Islet precursor cell (in vitro differentiated cells): ENCODE data around the gene CHRM1.

Experiments used
- DNase-seq: peaks from one replicate; pipeline ENCODE4 v3.0.0-alpha.2; 2018

CHRM1 gene

DNA sequence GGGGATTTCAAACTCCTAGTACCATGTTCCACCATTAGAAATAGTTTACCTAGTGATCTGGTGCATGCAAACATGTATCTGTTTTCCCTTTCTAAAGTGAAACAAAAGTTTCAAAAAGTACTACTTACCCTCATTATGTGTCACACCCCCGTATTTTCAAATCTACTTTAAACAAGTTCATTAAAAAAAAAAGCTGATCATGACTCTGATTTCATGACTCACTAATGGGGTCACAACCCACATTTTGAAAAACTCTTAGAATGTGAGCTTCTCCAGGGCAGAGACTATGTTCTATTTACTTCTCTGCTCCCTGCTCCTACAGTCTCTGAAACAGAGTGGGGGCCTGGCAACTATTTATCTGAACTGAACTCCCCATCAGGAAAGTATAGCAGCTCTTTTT is 18.2 kb downstream of the CHRM1 start:
- no peak for DNase-seq

DNA sequence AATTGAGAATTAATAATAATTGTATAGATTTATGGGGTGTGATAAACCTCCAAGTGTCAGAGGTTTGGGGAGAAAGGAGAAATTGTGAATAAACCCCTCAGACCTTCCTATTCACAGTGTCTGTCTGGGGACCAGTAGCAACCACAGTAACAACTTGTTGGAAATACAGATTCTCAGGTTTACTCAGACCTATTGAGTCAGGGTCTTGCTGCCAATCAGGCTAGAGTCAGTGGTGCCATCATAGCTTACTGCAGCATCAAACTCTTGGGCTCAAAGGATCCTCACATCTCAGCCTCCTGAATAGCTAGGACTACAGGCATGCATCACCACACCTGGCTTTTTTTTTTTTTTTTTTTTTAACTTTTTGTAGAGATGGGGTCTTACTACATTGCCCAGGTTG is 23.1 kb downstream of the CHRM1 start:
- DNase-seq, result no peak

DNA sequence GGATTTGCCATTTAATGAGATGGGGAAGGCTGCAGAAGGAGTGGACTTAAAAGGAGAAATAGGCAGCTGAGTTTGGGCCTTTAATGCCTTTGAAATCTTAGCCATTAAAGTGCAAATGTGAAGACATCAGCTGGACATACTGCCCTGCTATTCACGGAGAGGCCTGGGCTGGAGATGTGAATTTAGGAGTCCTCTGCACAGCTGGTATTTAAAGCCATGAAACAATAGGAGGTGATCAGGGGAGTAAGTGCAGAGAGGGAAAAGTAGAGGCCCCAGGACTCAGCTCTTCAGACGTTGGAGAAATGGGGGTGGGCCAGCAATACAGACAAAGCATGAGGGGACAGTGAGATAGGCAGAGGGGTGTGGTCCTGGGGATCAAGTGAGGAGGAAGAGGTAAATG is 23.9 kb downstream of the CHRM1 start:
- DNase-seq, result no peak

- DNase-seq, result no peak
These were observed 25.1 kb downstream of the CHRM1 start for GRCh38 chr11:62896049-62896448.

DNA sequence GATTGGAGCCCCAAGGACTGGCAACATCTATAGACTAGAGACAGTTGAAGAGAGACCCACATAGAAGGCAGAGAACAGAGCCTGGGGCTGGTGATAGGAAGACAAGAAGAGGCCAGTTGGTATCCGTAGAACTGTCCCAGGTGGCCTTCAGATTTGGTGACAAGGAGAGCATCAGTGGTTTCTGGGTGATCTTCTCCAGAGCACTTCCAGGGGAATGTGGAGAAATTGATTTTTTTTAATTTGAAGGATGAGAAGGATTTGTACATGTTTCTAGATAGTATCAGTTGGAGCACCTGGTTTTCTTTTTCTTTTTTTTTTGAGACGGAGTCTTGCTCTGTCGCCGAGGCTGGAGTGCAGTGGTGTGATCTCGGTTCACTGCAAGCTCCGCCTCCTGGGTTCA is 25.7 kb downstream of the CHRM1 start:
- no peak for DNase-seq

- DNase-seq, result no peak
These were observed 28.9 kb downstream of the CHRM1 start for GRCh38 chr11:62892077-62892922.

DNA sequence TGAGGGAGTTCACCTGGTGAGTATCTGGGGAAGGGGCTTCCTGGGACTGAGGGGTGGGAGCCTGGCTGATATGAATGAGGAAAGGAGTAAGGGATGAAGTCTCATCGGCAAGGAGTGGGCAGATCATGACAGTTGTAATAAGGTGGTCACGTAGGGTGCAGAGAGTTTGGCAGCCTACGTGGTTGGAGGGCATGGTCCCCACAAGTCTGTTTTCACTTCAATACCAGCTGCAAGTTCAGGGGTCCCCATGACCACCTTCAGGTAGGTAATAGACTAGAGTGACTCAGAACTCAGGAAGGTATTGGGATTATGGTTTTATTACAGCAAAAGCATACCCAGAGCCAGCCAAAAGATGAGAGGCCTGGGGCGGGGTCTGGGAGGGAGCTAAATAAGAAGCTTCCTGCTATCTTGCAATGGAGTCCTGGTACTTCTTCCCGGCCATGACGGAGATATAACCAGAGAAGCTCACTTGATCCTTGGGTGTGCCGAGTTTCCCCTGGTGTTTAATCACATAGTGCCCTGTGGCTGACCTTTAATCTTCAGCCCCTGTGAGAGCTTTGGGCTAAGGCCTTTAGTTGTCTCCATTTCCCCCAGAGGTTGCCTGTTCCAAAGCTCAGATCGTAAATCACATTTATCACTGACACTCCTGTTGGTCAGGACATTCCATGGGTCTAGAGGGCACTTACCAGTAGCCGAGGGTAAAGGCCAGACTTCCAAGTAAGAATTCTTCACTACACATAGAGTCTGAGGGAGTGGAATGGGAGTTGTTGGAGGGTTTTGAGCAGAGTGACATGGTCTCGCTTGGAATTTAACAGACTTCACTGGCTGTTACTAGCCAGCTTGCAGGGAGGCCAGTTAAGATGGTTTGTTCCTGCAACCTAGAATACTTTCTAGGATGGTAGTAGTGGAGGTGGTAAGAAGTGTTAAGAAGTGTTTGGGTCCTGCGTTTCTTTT is 31.4 kb downstream of the CHRM1 start:
- peak; percentile 95 for DNase-seq

GRCh38 chr11:62889126-62889483 is 32.1 kb downstream of the CHRM1 start:
- DNase-seq, result no peak

DNA sequence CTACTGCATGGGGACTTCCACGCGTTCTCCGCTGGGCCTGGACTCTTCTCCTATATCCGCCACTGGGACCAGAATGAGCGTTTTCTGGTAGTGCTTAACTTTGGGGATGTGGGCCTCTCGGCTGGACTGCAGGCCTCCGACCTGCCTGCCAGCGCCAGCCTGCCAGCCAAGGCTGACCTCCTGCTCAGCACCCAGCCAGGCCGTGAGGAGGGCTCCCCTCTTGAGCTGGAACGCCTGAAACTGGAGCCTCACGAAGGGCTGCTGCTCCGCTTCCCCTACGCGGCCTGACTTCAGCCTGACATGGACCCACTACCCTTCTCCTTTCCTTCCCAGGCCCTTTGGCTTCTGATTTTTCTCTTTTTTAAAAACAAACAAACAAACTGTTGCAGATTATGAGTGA is 32.8 kb downstream of the CHRM1 start:
- no peak for DNase-seq

DNA sequence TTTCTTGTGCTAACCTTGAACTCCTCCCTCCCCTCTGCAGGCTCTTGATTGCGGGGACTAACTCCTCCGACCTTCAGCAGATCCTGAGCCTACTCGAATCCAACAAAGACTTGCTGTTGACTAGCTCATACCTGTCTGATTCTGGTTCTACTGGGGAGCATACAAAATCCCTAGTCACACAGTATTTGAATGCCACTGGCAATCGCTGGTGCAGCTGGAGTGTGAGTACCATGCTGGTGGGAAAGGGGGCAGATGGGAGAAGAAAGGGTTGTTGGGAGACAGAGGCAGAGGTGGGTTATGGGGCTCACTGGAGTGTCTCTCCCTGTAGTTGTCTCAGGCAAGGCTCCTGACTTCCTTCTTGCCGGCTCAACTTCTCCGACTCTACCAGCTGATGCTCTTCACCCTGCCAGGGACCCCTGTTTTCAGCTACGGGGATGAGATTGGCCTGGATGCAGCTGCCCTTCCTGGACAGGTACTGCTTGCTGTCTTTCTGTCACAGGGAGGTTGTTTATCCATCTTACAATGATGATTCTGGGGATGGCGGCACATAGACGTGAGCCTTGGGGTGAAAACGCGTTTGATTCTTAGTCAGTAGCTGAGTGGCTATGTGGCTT is 35.9 kb downstream of the CHRM1 start:
- no peak for DNase-seq

GRCh38 chr11:62883673-62884072 is 37.5 kb downstream of the CHRM1 start:
- DNase-seq, result no peak

GRCh38 chr11:62882788-62883501 is 38.2 kb downstream of the CHRM1 start:
- no peak for DNase-seq

GRCh38 chr11:62882431-62882749 is 38.8 kb downstream of the CHRM1 start:
- DNase-seq, result no peak

DNA sequence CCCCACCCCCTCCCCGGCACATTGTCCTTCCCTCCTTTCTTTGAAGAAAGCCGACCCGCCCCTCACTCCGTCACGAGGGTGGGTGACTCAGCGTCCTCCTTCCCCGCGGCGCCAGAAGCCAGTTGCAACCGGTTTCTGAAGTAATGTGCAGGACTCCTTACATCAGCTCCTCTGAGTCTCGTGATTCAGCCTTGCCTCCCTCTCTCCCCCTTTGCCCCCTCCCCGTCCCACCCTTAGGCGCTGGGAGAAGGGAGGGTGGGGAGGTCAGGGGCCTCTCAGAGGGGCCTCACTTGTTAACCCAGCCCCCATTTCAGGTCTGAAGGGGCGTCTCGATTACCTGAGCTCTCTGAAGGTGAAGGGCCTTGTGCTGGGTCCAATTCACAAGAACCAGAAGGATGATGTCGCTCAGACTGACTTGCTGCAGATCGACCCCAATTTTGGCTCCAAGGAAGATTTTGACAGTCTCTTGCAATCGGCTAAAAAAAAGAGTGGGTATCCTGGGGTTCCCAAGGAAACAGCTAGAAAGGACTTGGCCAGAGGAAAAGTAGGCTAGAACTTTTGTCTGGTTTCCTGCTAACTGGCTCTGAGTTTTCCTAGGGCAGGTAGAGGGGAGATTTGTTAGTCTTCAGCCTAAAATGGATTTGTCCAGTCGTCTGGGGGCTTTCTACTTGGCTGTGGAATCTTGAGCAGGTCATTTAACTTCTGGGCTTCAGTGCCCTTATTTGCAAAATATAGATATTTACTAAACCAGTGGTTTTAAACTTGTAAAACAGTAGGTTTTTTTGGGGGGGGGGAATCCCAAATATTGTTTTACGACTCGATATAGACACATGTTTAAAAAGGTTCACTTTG is 39.4 kb downstream of the CHRM1 start:
- peak; percentile 99 for DNase-seq

DNA sequence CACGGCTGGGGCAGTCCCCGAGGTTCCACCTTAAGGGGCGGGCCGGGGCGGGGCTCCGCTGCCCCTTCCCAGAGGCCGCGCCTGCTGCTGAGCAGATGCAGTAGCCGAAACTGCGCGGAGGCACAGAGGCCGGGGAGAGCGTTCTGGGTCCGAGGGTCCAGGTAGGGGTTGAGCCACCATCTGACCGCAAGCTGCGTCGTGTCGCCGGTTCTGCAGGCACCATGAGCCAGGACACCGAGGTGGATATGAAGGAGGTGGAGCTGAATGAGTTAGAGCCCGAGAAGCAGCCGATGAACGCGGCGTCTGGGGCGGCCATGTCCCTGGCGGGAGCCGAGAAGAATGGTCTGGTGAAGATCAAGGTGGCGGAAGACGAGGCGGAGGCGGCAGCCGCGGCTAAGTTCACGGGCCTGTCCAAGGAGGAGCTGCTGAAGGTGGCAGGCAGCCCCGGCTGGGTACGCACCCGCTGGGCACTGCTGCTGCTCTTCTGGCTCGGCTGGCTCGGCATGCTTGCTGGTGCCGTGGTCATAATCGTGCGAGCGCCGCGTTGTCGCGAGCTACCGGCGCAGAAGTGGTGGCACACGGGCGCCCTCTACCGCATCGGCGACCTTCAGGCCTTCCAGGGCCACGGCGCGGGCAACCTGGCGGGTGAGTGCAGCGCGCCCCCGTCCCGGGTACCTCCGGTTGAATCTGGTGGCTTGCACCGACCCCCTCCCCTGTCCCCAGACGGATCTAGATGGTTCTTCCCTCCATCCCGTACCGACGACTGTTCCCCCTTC is 40.2 kb downstream of the CHRM1 start, which contains the start of gene SLC3A2:
SLC3A2 (plus strand) TSS at position 94 of the 776 bp plus-strand sequence; CDS start at position 222, 128 bp downstream.
- peak; percentile 95 for DNase-seq

DNA sequence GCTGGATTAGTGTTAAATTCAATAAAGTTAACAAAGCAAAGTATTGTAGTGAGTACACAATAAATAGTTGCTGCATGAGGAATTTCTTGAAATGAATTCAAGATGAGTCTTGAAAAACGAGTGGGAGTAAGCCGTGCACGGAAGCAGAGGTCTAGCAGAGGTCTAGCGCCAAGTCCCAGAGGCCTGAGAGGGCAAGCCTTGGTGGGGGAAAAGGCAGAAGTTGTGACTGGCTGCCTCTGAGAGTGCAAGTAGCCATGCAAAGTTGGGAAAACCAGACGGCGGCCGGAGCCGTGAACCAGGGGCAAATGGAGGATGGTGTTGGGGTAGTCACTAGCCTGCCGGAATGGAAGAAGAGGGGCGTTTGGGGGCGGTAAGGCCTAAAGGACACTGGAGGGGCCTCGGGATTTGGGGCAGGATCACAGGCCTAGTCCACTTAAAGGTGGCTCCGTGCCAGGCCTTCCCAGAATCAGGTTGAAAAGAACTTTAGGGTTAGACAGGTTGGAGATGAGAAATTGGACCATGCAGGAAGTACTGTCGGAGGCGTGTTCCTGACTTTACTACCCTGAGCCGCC is 40.8 kb downstream of the CHRM1 start:
- DNase-seq, result no peak

GRCh38 chr11:62879235-62879978 is 41.8 kb downstream of the CHRM1 start:
- no peak for DNase-seq

- no peak for DNase-seq
These were observed 44.5 kb downstream of the CHRM1 start for GRCh38 chr11:62876712-62877111.

DNA sequence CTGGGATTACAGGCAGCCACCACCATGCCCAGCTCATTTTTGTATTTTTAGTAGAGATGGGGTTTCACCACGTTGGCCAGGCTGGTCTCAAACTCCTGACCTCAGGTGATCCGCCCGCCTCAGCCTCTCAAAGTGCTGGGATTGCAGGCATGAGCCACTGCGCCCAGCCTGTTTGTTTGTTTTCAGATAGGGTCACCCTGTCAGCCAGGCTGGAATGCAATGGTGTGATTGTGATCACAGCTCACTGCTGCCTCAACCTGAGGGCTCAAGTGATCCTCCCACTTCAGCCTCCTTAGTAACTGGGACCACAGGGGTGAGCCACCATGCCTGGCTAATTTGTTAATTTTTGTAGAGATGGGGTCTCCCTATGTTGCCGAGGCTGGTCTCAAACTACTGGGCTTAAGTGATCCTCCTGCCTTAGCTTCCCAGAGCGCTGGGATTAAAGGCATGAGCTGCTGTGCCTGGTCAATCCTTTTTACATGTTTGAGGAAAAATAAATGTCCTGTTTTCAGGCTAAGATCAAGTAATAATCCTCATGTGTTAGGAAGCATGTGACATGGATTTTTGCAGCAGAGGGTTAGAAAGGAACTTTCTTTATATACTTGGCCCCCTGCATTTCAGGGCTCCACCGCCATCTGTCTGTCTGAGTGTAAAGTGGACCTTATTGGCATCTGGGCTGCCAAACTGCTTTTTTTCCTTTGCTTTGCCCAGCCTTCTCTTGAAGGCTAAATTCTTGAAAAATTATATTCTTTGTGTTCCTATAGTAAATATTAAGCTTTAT is 45.3 kb downstream of the CHRM1 start:
- DNase-seq, result peak; percentile 77
